ENCODE data around the gene C1QTNF12.
"Not testable (repeated sequence)": the region's sequence is repeated elsewhere in the genome, so short reads cannot be mapped to it uniquely, and the experiment has no call there.

C1QTNF12 gene

DNA sequence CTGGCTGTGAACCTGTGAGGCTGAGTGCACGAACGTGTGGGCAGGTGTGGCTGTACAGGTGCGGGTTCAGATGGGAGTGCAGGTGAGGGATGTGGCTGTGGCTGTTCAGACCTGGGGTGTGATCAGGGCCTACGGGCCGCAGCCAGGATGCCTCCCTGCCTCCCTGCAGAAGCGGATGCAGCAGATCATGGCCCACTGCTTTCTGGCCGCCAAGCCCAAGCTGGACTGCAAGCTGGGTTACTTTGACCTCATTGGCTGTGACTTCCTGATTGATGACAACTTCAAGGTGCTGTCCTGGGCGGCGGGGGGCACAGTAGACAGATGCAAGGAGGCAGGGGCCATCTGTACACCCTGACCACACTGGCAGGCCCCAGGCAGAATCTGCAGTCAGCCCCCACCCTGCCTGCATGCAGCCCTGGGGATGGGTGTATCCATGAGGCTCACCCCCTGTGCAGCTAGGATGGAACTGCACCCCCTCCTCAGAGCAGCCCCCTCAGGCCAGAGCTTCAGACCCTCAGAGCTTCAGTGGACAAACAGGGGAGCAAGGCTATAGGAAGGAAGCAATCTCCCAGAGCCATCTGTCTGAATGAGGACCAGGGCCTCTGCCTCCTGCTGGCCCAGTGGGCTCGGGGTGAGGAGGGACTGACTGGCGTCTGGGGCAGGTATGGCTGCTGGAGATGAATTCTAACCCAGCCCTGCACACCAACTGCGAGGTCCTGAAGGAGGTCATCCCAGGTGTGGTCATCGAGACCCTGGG lies 49.9 kb downstream of the C1QTNF12 start:
- no peak for DNase-seq

DNA sequence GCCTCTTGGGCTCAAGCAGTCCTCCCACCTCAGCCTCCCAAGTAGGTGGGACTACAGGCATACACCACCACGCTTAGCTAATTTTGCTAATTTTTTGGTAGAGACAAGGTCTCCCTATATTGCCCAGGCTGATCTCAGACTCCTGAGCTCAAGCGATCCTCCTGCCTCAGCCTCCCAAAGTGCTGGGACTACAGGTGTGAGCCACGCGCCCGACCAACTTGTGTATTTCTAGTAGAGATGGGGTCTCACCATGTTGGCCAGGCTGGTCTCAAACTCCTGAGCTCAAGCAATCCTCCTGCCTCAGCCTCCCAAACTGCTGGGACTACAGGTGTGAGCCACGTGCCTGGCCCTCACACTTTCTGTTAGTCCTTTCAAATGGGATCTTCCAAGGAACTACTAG lies 50.8 kb downstream of the C1QTNF12 start:
- not testable (repeated sequence) for DNase-seq

DNA sequence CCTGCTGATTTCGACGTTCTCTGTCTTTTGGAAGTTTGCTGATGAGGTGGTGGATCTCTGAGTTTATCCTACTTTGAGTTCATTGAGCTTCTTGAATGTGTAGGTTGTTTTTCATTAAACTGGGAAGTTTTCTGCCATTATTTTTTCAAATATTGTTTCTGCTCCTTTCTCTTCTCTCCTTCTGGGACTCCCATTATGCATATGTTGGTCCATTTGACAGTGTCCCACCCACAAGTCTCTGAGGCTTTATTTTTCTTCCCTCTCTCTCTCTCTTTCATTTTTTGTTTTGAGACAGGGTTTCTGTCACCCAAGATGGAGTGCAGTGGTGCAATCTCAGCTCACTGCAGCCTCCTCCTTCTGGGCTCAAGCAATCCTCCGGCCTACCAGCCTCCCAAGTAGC lies 51.8 kb downstream of the C1QTNF12 start:
- no peak for DNase-seq
